HG02973 (cell line): ENCODE results near the gene RGS12.

ENCODE experiments used
- ATAC-seq: cut with Tn5 transposase; IDR thresholded peaks from one replicate; pipeline ENCODE4 v1.9.1; 2021; ENCODE audit warnings: moderate library complexity; ENCODE audit not compliant: unreplicated experiment

RGS12 gene

GRCh38 chr4:3252831-3253641, 39.8 kb upstream of the RGS12 start:
- ATAC-seq, result no peak

- ATAC-seq, result no peak
Observed at GRCh38 chr4:3253808-3254207, 39.0 kb upstream of the RGS12 start.

- ATAC-seq, result no peak
Observed at GRCh38 chr4:3254302-3255131, 38.3 kb upstream of the RGS12 start.

- ATAC-seq, result no peak
Observed at GRCh38 chr4:3255611-3256186, 37.1 kb upstream of the RGS12 start.

- ATAC-seq, result no peak
Observed at GRCh38 chr4:3256230-3257102, 36.4 kb upstream of the RGS12 start.

- ATAC-seq, result no peak
Observed at GRCh38 chr4:3257103-3257555, 35.7 kb upstream of the RGS12 start.

GRCh38 chr4:3257556-3258482, 35.0 kb upstream of the RGS12 start:
- no peak for ATAC-seq

GRCh38 chr4:3261411-3262207, 31.2 kb upstream of the RGS12 start:
- ATAC-seq, result no peak

GRCh38 chr4:3262208-3263052, 30.4 kb upstream of the RGS12 start:
- ATAC-seq, result no peak

- ATAC-seq, result no peak
Observed at GRCh38 chr4:3263053-3263875, 29.6 kb upstream of the RGS12 start.

- no peak for ATAC-seq
Observed at GRCh38 chr4:3263876-3264193, 29.0 kb upstream of the RGS12 start.

- no peak for ATAC-seq
Observed at GRCh38 chr4:3266076-3266475, 26.7 kb upstream of the RGS12 start.

- no peak for ATAC-seq
Observed at GRCh38 chr4:3267576-3268394, 25.0 kb upstream of the RGS12 start.

GRCh38 chr4:3268395-3269104, 24.3 kb upstream of the RGS12 start:
- no peak for ATAC-seq

- ATAC-seq, result no peak
Observed at GRCh38 chr4:3269105-3269927, 23.5 kb upstream of the RGS12 start.
